GM06990 (cell line): ENCODE data around the gene SH2D3A.

Source experiments
- DNase-seq: peaks from one replicate; pipeline ENCODE4 v3.0.0-alpha.2; 2011; ENCODE audit not compliant: insufficient read length; ENCODE audit errors: extremely low read depth
- H3K27me3 ChIP-seq: replicated peaks from 2 replicates; pipeline ENCODE4 v1.6.0; 2011; ENCODE audit warnings: low read length; ENCODE audit not compliant: control insufficient read depth, insufficient read depth
- H3K36me3 ChIP-seq: 2 replicates; pipeline ENCODE4 v1.5.1; 2011; ENCODE audit warnings: low read length; ENCODE audit not compliant: control insufficient read depth, insufficient read depth
- H3K4me3 ChIP-seq: replicated peaks from 2 replicates; pipeline ENCODE4 v1.5.1; 2011; ENCODE audit warnings: low read depth, mild to moderate bottlenecking, control low read depth, low read length
- CTCF ChIP-seq: IDR thresholded peaks from 2 replicates; pipeline ENCODE4 v1.5.1; 2011; ENCODE audit warnings: low read length, control low read depth, mild to moderate bottlenecking, inconsistent platforms; ENCODE audit not compliant: insufficient read depth, poor library complexity, severe bottlenecking

Gene SH2D3A

GRCh38 chr19:6743714-6744380, 23.4 kb downstream of the SH2D3A start:
- peaks cover 22% of the 10 kb centered on the region for H3K36me3 ChIP-seq
- DNase-seq, result no peak
- no peak for TF ChIP-seq CTCF
- H3K27me3 ChIP-seq, result no peaks in the 10 kb centered on the region
- no peak overlapping the region for H3K4me3 ChIP-seq

- no peak for DNase-seq
Measured at GRCh38 chr19:6743066-6743465, 24.2 kb downstream of the SH2D3A start.

GRCh38 chr19:6740589-6741343, 26.5 kb downstream of the SH2D3A start:
- DNase-seq, result peak; percentile 74
- no peak for TF ChIP-seq CTCF
- Histone ChIP-seq H3K4me3 (peak overlapping the region; percentile 94), H3K27me3 (no peaks in the 10 kb centered on the region), H3K36me3 (peaks cover 15% of the 10 kb centered on the region)

More at GRCh38 chr19:6743066-6743465, 24.2 kb downstream of the SH2D3A start:
- TF ChIP-seq CTCF, result no peak
- Histone ChIP-seq H3K27me3 (no peaks in the 10 kb centered on the region), H3K4me3 (no peak overlapping the region), H3K36me3 (peaks cover 20% of the 10 kb centered on the region)

- Histone ChIP-seq H3K36me3 (peaks cover 14% of the 10 kb centered on the region), H3K27me3 (no peaks in the 10 kb centered on the region), H3K4me3 (peak overlapping the region; percentile 94)
- no peak for TF ChIP-seq CTCF
- no peak for DNase-seq
Measured at GRCh38 chr19:6739883-6740588, 27.2 kb downstream of the SH2D3A start.

GRCh38 chr19:6739390-6739882, 27.8 kb downstream of the SH2D3A start, which contains the start of gene TRIP10:
Gene TRIP10 (plus strand): TSS chr19:6739680. CDS start chr19:6739762, 82 bp downstream.
- TF ChIP-seq CTCF, result no peak
- Histone ChIP-seq H3K27me3 (no peaks in the 10 kb centered on the region), H3K36me3 (peaks cover 8% of the 10 kb centered on the region), H3K4me3 (peak within 1 kb of the TSS; percentile 94)
- peak; percentile 80 for DNase-seq
